ENCODE data around the gene CENPB.

GRCh38 chr20:3801846-3802245 lies 15.3 kb upstream of the CENPB start:
- TF ChIP-seq E2F4 (IDR thresholded peaks at IDR 0.05; ENCODE audit: low read depth, low read length) (no peak), SREBF2 (IDR thresholded peaks at IDR 0.05; ENCODE audit: low read length) (no peak), RAD21 (IDR thresholded peaks at IDR 0.05; ENCODE audit: insufficient read depth, low read depth, low read length) (no peak), CUX1 (IDR thresholded peaks at IDR 0.05; ENCODE audit: insufficient replicate concordance, low read depth, low read length) (no peak), CEBPB (IDR thresholded peaks at IDR 0.05; ENCODE audit: borderline replicate concordance in 1 of 2, low read depth in 2 of 2, low read length in 2 of 2) (no peak)
